NCI-H2227 (cell line): ENCODE measurements around the gene PROC.
A peak's percentile ranks its signal among the peaks of the same experiment; 100 is the strongest.

ENCODE experiments used
- DNase-seq: peaks from one replicate; lab custom pipeline; 2025; ENCODE audit not compliant: unreplicated experiment; lab: John Stamatoyannopoulos, UW

Gene PROC

DNA sequence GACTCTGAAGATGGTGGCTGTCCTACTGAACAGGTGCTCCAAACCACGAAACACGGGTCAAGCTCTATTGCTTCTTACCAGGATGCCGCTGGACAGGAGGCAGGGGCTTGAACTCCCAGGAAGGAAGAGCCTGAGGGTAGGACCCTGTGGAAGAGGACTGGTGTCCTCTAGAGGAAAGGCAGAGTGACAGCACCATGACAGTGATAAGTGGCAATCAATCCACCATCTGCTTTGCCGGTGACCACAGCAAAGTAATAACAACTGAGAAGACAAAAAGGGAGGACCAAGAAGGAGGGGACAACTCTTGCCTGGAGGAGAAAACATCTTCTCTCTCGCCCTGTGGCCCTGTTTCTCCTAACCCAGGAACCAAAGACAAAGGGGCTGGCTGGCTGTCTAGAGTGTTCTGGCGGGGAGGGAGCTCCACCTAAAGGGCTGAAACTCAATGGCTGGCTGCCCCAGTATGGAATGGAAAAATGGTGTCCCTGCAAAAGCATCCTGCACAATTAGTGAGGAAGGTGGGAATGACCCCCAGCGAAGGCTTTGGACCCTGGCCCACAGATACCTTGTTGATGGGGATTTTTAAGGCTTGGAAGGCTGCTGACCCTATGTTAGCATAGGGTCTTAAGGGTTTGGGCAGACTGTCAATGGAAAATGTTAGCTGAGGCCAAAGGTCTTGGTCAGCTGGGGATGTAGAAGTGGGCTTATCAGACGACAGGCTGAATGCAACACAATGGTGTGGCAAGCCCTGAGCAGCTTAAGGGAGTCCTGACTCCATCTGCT is 35.4 kb downstream of the PROC start:
- no peak for DNase-seq

DNA sequence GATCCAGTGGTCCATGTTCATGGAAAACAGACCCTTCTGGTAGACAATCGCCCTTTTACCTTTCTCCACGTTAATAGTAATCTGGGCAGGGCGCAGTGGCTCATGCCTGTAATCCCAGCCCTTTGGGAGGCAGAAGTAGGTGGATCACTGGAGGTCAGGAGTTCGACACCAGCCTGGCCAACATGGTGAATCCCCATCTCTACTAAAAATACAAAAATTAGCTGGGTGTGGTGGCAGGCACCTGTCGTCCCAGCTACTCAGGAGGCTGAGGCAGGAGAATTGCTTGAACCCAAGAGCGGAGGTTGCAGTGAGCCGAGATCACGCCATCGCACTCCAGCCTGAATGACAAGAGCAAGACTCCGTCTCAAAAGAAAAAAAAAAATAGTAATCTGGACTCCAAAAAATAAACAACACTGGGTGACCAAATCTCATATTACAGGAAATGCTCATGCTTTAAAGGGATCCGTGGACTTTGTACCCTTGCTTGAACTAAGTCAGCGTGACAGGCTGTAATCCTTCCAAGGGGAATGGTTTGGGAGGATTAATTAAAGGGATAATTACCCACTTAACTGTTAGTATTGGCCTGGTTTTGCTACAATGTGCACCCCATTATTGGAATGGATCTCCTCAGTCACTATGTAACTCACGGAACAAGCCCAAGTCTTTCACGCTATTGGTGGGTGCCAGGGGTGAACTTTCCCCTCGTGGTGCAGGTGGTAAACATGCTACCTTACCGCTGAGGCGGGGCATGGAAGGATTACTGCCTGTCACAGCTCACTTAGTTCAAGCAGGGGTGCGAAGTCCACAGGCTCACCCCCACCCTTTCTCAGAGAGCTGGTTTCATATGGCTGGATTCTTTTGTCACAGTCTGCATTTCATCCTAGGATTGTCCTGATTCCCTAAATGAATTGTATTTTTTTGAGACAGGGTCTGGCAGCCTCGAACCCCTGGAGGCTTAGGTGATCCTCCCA is 36.7 kb downstream of the PROC start:
- DNase-seq = no peak

DNA sequence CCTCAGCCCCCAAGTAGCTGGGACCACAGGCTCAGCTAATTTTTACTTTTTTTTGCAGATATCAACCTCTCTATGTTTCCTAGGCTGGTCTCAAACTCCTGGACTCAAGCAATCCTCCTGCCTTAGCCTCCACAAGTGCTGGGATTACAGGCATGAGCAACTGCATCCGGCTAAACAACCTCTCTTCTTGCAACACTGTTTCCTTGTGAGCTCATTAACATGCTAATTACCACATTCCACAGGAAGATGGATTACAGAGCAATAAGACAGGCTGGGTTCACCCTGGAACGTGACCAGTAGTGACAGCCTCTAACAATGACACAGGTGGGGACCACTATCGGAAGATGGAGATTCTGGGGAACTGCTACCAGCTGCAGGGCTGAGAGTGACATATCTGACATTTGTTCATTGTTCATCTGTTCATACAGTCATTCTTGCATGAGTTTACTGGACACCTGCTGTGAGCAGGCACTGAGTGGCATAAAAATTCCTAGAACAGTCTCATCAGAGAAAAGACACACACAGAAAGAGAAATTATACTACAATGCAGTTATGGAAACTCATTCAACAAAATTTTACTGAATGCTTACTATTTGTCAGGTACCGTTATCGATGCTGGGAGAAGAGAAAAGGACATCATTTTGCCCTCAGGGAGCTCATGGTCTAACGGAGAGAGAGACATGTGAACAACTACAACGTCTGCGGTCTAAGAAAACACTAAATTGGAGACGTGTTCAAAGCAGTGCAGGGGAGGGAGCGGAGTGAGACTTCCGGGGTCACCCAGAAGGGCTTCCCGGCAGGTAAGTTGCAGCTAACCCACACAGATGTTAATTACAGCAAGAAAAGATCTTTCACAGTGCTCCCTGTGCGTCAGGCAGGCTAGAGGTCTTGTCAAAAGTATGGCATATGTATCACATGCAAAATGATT is 37.6 kb downstream of the PROC start:
- no peak for DNase-seq

DNA sequence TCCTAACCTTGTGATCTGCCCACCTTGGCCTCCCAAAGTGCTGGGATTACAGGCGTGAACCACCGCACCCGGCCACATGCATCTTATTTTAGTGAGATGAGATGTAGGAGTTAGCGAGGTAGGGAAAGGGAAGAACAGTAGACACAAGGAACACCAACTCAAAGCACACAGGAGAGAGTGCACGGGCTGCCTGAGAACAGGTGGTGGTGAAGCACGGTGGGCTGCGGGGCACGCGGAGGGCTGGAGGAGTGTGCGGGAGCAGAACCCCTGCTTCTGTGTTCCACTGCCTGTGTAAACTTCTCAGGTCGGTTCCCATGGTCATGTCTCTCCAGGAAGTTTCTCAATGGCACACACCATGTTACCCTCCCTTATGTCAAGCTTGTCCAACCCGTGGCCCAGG is 38.7 kb downstream of the PROC start:
- no peak for DNase-seq

DNA sequence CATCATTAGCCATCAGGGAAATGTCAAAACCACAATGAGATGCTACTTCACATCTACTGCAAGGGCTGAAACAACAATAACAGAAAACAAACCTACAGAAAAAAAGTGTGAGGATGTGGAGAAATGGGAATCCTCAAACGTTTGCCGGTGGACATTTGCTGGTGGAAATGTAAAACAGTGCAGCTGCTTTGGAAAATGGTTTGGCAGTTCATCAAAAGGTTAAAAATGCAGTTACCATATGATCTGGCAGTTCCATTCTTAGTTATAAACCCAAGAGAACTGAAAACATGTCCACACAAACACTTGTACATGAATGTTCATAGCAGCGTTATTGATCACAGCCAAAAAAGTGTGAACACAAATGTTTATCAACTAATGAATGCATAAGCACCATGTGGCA is 44.2 kb downstream of the PROC start:
- no peak for DNase-seq

DNA sequence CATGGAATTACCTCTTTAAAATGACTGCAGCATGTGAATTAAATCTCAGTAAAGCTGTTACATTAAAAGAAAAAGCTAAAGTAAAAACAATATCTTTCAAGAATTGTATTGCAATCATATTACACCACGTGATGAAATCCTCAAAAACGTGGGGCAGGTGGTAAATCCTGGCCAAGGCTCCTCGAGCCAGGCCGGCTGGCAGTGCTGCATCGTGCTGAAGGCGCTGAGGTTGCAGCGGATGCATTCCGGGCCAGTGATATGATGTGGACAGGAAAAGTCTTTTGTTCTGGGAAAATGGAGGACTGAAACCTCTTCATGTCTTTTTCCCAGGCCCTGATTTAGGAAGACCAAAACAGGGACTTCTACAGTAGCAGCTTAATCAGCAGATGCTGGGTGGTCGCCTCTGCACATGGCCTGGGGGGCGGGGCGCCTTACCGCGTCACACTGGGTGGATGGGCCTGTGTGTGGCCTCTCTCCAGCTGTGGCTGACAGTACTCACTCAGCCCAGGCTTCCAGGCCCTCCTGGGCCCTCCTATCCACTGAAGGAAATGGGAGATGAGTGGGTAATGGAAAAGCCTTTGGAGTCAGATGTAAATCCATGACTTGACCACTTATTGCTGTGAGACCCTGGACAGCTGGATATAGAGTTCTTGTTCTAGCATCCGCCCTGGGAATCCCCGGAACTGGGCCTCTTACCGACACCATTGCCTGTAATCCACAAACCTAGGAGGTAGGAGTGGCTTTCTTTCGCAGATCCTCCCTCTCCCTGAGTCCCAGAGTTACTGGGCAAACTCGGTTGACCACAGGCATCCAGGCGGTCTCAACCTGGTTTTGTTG is 45.1 kb downstream of the PROC start:
- DNase-seq = no peak

DNA sequence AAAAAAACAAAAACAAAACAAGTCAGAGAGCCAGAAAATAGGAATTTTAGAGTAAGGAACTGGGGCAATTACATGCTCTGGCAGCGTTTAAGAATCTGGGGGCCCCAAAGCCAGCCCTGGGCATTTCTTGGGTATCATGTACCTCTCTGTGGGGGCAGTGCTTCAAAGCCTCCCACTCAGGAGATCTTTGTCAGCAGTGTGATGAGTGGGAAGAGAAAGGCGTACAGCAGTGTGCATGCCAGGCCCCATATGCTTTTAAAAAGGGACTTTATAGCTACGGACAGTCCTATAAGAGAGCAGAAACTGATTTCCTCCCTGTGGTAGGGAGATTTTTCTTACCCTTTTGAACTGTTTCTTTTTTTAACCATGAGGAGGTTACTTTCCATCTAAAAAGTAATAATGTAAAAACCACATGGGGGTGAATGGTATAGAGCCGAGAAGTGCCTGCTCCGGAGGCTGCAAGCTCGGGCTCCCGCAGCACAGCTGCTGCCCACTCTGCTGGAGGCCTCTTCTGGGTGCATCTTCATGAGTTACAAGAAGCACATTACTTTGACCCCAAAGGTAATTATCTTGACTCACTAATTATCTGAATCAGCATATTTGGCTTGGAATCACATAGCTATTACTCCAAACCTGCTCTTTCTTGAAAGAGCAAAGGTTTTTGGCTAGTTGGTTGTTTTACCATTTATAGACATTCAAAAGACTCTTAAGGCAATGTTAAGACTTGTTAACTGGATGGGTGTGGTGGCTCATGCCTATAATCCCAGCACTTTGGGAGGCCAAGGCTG is 46.4 kb downstream of the PROC start:
- peak; percentile 32 for DNase-seq

DNA sequence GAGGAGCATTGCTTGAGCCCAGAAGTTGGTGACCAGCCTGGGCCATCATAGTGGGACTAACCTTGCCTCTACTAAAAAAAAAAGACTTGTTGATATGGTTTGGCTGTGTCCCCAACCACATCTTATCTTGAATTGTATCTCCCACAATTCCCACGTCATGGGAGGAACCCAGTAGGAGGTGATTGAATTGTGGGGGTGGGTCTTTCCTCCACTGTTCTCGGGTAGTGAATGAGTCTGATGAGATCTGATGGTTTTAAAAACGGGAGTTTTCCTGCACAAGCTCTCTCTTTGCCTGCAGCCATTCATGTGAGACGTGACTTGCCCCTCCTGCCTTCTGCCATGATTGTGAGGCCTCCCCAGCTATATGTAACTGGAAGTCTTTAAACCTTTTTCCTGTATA is 47.0 kb downstream of the PROC start:
- no peak for DNase-seq

DNA sequence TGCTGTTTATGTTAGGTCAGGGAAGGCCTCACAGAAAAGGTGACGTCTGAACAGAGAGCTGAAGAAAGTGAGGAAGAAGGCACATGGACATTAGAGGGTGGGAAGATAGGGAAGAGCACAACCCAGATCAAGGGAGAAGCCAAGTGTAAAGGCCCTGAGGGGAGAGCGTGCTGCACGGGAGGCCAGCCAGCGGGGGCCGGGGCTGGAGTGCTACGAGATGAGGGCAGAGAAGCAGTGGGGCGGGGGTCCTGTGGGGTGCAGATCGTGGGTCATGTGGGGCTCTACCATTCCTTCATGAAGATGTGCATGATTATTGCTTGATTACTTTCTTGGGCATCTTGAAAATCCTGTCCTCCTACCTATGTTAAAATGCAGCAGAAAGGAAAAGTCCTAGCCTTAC is 50.8 kb downstream of the PROC start:
- DNase-seq = no peak

DNA sequence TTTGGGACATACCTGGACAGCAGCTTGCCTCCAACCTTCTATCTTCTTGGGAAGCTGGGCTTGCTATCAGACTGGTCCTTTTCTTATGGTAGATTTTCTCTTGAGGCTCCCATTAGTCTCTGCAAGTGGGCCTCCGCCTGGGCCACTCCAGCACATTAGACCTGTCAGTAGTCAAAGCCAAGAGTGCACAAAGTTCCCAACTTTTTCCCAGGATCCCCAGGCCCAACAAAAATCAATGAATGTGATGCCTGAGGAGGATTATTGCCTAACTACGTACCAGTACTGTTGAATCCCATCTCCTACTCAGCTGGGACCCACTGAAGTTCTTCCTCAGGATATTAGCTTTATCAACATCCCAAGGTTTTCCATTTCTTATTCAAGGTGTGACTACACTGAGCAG is 51.7 kb downstream of the PROC start:
- DNase-seq = no peak

DNA sequence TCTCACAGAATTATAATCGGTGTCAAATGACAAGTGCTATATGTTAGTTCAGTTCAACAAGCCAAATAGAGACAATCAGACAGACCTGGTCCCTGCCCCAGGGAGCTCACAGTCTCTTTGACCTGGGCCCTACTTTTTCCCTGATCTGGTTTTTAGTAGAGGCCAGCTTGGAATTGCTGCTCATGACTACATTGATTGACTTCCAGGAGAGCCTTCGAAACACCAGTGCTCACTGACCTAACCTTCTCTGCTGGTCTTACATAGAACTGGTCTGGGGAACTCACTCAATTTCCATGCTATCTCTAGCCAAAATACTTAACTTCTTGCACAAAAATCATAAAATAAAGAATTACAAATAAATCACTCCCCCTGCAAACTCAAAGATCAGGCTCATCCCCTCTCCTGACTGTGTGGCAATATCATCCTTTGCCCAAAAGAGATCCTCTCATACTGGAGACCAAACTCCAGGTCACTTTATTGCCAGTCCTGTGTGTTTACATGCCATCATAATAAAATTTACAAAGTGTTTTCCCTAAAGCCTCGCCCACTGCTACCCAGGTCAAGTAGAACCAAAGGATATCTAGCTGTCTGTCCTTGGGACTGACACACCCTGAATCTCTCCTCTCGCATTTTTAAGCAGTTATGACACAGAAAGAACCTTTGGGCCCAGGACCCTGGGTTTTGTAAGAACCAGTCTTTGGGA is 53.2 kb downstream of the PROC start:
- DNase-seq = no peak

DNA sequence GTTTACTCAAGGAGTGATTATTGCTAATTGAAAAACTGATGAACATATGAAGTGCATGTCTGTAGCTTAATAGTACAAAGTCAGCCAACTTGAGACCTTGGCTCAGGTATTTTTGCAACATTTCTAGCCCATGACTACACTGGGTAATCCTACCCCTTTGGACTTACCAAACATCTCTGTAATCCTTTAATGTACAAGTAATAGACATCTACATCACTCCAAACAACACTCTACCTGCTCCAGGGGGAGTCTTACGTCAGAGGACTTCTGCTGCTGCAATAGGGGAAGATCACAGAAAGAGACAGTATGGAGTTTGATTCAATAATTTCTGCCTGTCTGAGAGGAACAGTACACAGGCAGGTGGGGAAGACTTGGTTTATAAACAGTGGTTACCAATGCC is 54.0 kb downstream of the PROC start:
- no peak for DNase-seq

DNA sequence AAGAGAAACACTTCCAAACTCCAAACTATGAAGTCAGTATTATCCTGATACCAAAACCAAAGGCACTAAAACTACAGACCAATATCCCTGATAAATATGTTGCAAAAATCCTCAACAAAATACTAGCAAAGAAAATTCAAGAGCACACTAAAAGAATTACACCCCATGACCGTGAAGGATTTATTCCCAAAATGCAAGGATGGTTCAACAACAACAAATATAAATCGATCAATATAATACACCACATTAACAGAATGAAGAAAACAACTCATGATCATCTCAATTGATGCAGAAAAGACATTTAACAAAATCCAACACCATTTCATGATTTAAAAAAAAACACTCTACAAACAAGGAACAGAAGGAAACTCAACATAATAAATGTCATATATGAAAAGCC is 57.6 kb downstream of the PROC start:
- no peak for DNase-seq
